Measurements from ENCODE around the gene ERI3. TPM values are rescaled to one million over a fixed set of nuclear protein-coding genes. Genes with fewer than 3 reads are reported as not detected.

ERI3 gene
- total RNA-seq, 1 experiment from 2014 or later = 83.3 TPM

GRCh38 chr1:44250068-44250781, 104.8 kb downstream of the ERI3 start:
- DNase-seq (ENCODE audit: low read depth, low spot score) = no peak
- no peaks in the 10 kb centered on the region for H3K36me3 ChIP-seq (ENCODE audit: control insufficient read depth, insufficient read depth, low read length)
- intact Hi-C loops (cut with micrococcal nuclease; ENCODE audit: unreplicated experiment) (no loop called here), in situ Hi-C loops (cut with HindIII; ENCODE audit: low pct_unique_long_range_greater_than_20kb, low sequenced_read_pairs) (no loop called here)
- CTCF ChIA-PET = no interaction called here
- POLR2A ChIA-PET = no interaction called here
- H3K4me3 ChIP-seq (ENCODE audit: low read depth in 2 of 2, low read length in 2 of 2) = no peak overlapping the region
- TF ChIP-seq POLR2AphosphoS5 (IDR thresholded peaks at IDR 0.05; ENCODE audit: low read depth, low read length) = no peak
- no peak for TF ChIP-seq REST (IDR thresholded peaks at IDR 0.05; ENCODE audit: insufficient read depth in 1 of 2, low read depth in 2 of 2, low read length in 1 of 2)
- TF ChIP-seq CTCF (IDR thresholded peaks at IDR 0.05) = no peak
- TF ChIP-seq TCF7L2 (IDR thresholded peaks at IDR 0.05; ENCODE audit: low read depth, low read length) = no peak
- TF ChIP-seq SIN3A (IDR thresholded peaks at IDR 0.05; ENCODE audit: borderline replicate concordance, insufficient read depth, low read depth, low read length) = no peak
- H3K4me1 ChIP-seq (ENCODE audit: control insufficient read depth, insufficient read depth, low read length) = no peaks in the 10 kb centered on the region
- no peak overlapping the region for H3K27ac ChIP-seq (ENCODE audit: low read length)
- no peak for ATAC-seq
- no TSS peak for BruUV-seq (replicated peaks)
- no peaks in the 10 kb centered on the region for H3K27me3 ChIP-seq (ENCODE audit: control insufficient read depth, insufficient read depth, low read length)
- H3K9me3 ChIP-seq (ENCODE audit: control insufficient read depth, insufficient read depth, low read depth, low read length) = no peaks in the 10 kb centered on the region

- intact Hi-C loops (cut with micrococcal nuclease; ENCODE audit: unreplicated experiment) (no loop called here), in situ Hi-C loops (cut with HindIII; ENCODE audit: low pct_unique_long_range_greater_than_20kb, low sequenced_read_pairs) (no loop called here)
- no peak overlapping the region for H3K4me3 ChIP-seq (ENCODE audit: low read depth in 2 of 2, low read length in 2 of 2)
- H3K27me3 ChIP-seq (ENCODE audit: control insufficient read depth, insufficient read depth, low read length) = no peaks in the 10 kb centered on the region
- no peak for DNase-seq (ENCODE audit: low read depth, low spot score)
- no peaks in the 10 kb centered on the region for H3K36me3 ChIP-seq (ENCODE audit: control insufficient read depth, insufficient read depth, low read length)
- CTCF ChIA-PET = no interaction called here
- no peak overlapping the region for H3K27ac ChIP-seq (ENCODE audit: low read length)
- BruUV-seq (replicated peaks) = no TSS peak
- TF ChIP-seq TCF7L2 (IDR thresholded peaks at IDR 0.05; ENCODE audit: low read depth, low read length) = no peak
- no peak for TF ChIP-seq POLR2AphosphoS5 (IDR thresholded peaks at IDR 0.05; ENCODE audit: low read depth, low read length)
- no peak for TF ChIP-seq REST (IDR thresholded peaks at IDR 0.05; ENCODE audit: insufficient read depth in 1 of 2, low read depth in 2 of 2, low read length in 1 of 2)
- TF ChIP-seq SIN3A (IDR thresholded peaks at IDR 0.05; ENCODE audit: borderline replicate concordance, insufficient read depth, low read depth, low read length) = no peak
- TF ChIP-seq CTCF (IDR thresholded peaks at IDR 0.05) = no peak
- POLR2A ChIA-PET = no interaction called here
- H3K4me1 ChIP-seq (ENCODE audit: control insufficient read depth, insufficient read depth, low read length) = no peaks in the 10 kb centered on the region
- ATAC-seq = no peak
- no peaks in the 10 kb centered on the region for H3K9me3 ChIP-seq (ENCODE audit: control insufficient read depth, insufficient read depth, low read depth, low read length)
These were observed 105.5 kb downstream of the ERI3 start for GRCh38 chr1:44249543-44249942.
